Gastrocnemius medialis (tissue), 4 donors: ENCODE measurements around the gene MAPRE2. TPM values are rescaled to one million over a fixed set of nuclear protein-coding genes. Genes with fewer than 3 reads are reported as not detected.

ENCODE experiments used
- ATAC-seq, 2 donors: fragments of 150-250 bp; one replicate each; pipeline ENCODE4 v1.9.1; 2016
- DNase-seq, 2 donors: peaks; one replicate each; pipeline ENCODE4 v3.0.0-alpha.2; 2019
- H3K27ac ChIP-seq, 4 donors: fragments of 200-600 bp; sonication (generic); 1 replicate in 1 of 4; 2 replicates in 3 of 4; pipeline ENCODE4 v1.5.1; 2016 to 2018; ENCODE audit warnings: mild to moderate bottlenecking in 2 of 4, moderate library complexity in 1 of 4
- H3K27me3 ChIP-seq, 3 donors: fragments of 200-600 bp; sonication (generic) in 2 of 3; 1 replicate in 1 of 3; 2 replicates in 2 of 3; pipeline versions ENCODE4 v1.5.1 to v1.6.0; 2016 to 2019; ENCODE audit warnings: mild to moderate bottlenecking in 1 of 3, moderate library complexity in 1 of 3
- H3K36me3 ChIP-seq, 2 donors: fragments of 200-600 bp; sonication (generic) in 1 of 2; one replicate each; pipeline ENCODE4 v1.5.1; 2017 to 2018
- H3K4me1 ChIP-seq, 2 donors: fragments of 200-600 bp; sonication (generic) in 1 of 2; one replicate each; pipeline ENCODE4 v1.5.1; 2016 to 2017; ENCODE audit warnings: mild to moderate bottlenecking in 2 of 2
- H3K4me3 ChIP-seq, 4 donors: fragments of 200-600 bp; sonication (generic) in 3 of 4; 1 replicate in 1 of 4; 2 replicates in 3 of 4; pipeline ENCODE4 v1.5.1; 2016 to 2019; ENCODE audit warnings: mild to moderate bottlenecking in 2 of 4
- H3K9me3 ChIP-seq, 3 donors: fragments of 200-600 bp; sonication (generic) in 2 of 3; 1 replicate in 1 of 3; 2 replicates in 2 of 3; pipeline ENCODE4 v1.5.1; 2016 to 2019
- CTCF ChIP-seq, 5 experiments: fragments of 450-650 bp in 3 of 5; fragments of 200-600 bp in 2 of 5; sonication (generic) in 2 of 5; IDR thresholded peaks in 4 of 5; conservative IDR thresholded peaks in 1 of 5; 1 replicate in 4 of 5; 2 replicates in 1 of 5; pipeline ENCODE4 v1.5.1; 2016 to 2019; ENCODE audit warnings: antibody characterized with exemption in 5 of 5, mild to moderate bottlenecking in 3 of 5, moderate library complexity in 3 of 5
- POLR2A ChIP-seq, 2 donors: fragments of 450-650 bp; IDR thresholded peaks; one replicate each; pipeline ENCODE4 v1.6.1; 2017; ENCODE audit warnings: antibody characterized with exemption in 2 of 2, mild to moderate bottlenecking in 2 of 2, moderate library complexity in 2 of 2
- in situ Hi-C, 4 donors: fragments of 200-750 bp; cut with MboI; loops; one replicate each; pipeline versions ENCODE4 v1.15.0 to v1.8.0; 2017; ENCODE audit warnings: low sequenced_read_pairs in 4 of 4
- intact Hi-C: fragments of 100-400 bp; cut with DNase I; formaldehyde crosslinking; loops from one replicate; pipeline ENCODE4 v1.15.1; 2023; ENCODE audit warnings: low total_unique reads
- total RNA-seq, 4 donors: library from RNA; depleted of rRNA; stranded (reverse); fragments of >200 nt; gene quantifications; one replicate each; pipeline versions ENCODE4 v1.1.0 to v1.2.3, GENCODE V29; 2016

Gene MAPRE2
- total RNA-seq, 4 donors from 2014 or later = 21.3 to 46.2 (median 34.4) TPM

DNA sequence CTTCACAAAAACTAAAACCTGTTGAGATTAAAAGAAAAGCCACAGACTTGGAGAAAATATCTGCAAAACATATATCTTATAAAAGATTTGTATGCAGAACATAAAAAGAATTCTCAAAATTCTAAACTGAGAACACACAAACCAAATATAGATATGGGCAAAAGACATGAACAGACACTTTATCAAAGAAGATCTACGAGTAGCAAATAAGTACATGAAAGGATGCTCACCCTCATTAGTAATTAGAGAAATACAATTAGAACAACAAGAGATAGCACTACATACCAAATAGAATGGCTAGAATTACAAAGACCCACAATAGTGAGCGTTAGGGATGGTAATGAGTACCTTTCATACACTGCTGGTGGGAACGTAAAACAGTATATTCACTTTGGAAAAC, 135.7 kb downstream of the MAPRE2 start:
- Histone ChIP-seq H3K9me3 (no peaks in the 10 kb centered on the region), H3K27me3 (no peaks in the 10 kb centered on the region), H3K36me3 (no peaks in the 10 kb centered on the region), H3K27ac (no peak overlapping the region), H3K4me3 (no peak overlapping the region), H3K4me1 (no peaks in the 10 kb centered on the region)
- TF ChIP-seq CTCF (IDR thresholded peaks at IDR 0.05 in 4 of 5, conservative IDR thresholded peaks at IDR 0.05 in 1 of 5) (no peak), POLR2A (IDR thresholded peaks at IDR 0.05) (no peak)
- in situ Hi-C loops = no loop called here
- ATAC-seq (no peak), DNase-seq (no peak)
- intact Hi-C loops = no loop called here

- in situ Hi-C loops (no loop called here), intact Hi-C loops (no loop called here)
- no peak overlapping the region for H3K27ac ChIP-seq
- no peaks in the 10 kb centered on the region for H3K9me3 ChIP-seq
- no peaks in the 10 kb centered on the region for H3K36me3 ChIP-seq
- H3K27me3 ChIP-seq = no peaks in the 10 kb centered on the region
- no peak for TF ChIP-seq CTCF (IDR thresholded peaks at IDR 0.05 in 4 of 5, conservative IDR thresholded peaks at IDR 0.05 in 1 of 5)
- TF ChIP-seq POLR2A (IDR thresholded peaks at IDR 0.05) = no peak
- H3K4me1 ChIP-seq = no peaks in the 10 kb centered on the region
- no peak overlapping the region for H3K4me3 ChIP-seq
- ATAC-seq (peak; percentile 75 to 83), DNase-seq (peak; percentile 13 to 31)
Observed at GRCh38 chr18:35178260-35178659, 137.0 kb downstream of the MAPRE2 start.

DNA sequence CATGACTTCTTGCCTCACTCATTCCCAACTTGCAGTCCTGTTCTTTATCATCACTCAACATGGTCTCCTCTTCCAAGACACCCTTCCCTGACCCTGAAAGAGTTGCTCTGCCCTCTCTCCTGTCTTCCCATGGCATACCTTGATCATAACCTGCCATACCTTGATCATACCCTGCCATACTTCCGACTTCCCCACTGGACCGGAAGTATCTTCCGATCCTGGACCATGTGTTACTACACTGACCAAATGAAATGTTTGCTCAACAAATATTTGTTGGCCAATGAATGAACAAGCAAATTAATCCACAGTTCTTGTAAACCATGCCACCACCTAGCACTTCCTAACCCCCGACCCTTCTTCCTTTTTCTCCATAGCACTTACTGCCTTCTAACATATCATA, 138.7 kb downstream of the MAPRE2 start:
- TF ChIP-seq CTCF (IDR thresholded peaks at IDR 0.05 in 4 of 5, conservative IDR thresholded peaks at IDR 0.05 in 1 of 5) (no peak), POLR2A (IDR thresholded peaks at IDR 0.05) (no peak)
- ATAC-seq = no peak
- intact Hi-C loops = no loop called here
- Histone ChIP-seq H3K4me1 (no peaks in the 10 kb centered on the region), H3K4me3 (no peak overlapping the region), H3K27ac (no peak overlapping the region), H3K27me3 (no peaks in the 10 kb centered on the region), H3K36me3 (no peaks in the 10 kb centered on the region), H3K9me3 (no peaks in the 10 kb centered on the region)
- in situ Hi-C loops = no loop called here
- no peak for DNase-seq

- no peaks in the 10 kb centered on the region for H3K9me3 ChIP-seq
- TF ChIP-seq POLR2A (IDR thresholded peaks at IDR 0.05) = no peak
- TF ChIP-seq CTCF (IDR thresholded peaks at IDR 0.05 in 4 of 5, conservative IDR thresholded peaks at IDR 0.05 in 1 of 5) = no peak
- H3K4me3 ChIP-seq = no peak overlapping the region
- no peaks in the 10 kb centered on the region for H3K27me3 ChIP-seq
- H3K4me1 ChIP-seq = no peaks in the 10 kb centered on the region
- no peak for DNase-seq
- in situ Hi-C loops = no loop called here
- no peak for ATAC-seq
- H3K36me3 ChIP-seq = no peaks in the 10 kb centered on the region
- intact Hi-C loops = no loop called here
- H3K27ac ChIP-seq = no peak overlapping the region
Observed at GRCh38 chr18:35180455-35180854, 139.2 kb downstream of the MAPRE2 start.

- in situ Hi-C loops = no loop called here
- no peaks in the 10 kb centered on the region for H3K4me1 ChIP-seq
- H3K36me3 ChIP-seq = no peaks in the 10 kb centered on the region
- no peaks in the 10 kb centered on the region for H3K9me3 ChIP-seq
- no peak for ATAC-seq
- no peak overlapping the region for H3K4me3 ChIP-seq
- TF ChIP-seq POLR2A (IDR thresholded peaks at IDR 0.05) = no peak
- DNase-seq = no peak
- intact Hi-C loops = no loop called here
- no peaks in the 10 kb centered on the region for H3K27me3 ChIP-seq
- no peak overlapping the region for H3K27ac ChIP-seq
Observed at GRCh38 chr18:35182151-35182550, 140.9 kb downstream of the MAPRE2 start.
